Measurements from ENCODE around the gene HAGHL.

DNA sequence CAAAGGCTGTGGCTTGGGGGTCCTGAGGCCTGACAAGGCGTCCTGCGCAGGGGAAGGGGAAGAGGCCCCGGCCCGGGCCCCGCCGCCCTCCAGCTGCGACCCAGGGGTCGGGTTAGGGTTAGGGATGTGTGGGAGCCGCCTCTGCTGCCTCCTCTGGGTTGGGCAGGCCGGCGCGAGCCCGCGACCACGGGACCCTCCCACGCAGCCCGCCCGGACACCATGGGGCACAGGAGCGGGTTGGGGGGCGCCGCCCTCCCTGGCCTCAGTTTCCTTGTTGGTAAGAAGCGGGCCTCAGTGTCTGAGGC is 13.5 kb downstream of the HAGHL start:
- TF ChIP-seq, protein P1, sequence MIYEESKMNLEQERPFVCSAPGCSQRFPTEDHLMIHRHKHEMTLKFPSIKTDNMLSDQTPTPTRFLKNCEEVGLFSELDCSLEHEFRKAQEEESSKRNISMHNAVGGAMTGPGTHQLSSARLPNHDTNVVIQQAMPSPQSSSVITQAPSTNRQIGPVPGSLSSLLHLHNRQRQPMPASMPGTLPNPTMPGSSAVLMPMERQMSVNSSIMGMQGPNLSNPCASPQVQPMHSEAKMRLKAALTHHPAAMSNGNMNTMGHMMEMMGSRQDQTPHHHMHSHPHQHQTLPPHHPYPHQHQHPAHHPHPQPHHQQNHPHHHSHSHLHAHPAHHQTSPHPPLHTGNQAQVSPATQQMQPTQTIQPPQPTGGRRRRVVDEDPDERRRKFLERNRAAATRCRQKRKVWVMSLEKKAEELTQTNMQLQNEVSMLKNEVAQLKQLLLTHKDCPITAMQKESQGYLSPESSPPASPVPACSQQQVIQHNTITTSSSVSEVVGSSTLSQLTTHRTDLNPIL (CRISPR knock-in tag; IDR thresholded peaks at IDR 0.05; ENCODE audit: low read depth) = no peak
- TF ChIP-seq ZNF565 (CRISPR knock-in tag; conservative IDR thresholded peaks at IDR 0.05; ENCODE audit: low read depth) = no peak
- TF ChIP-seq RARB (CRISPR knock-in tag; IDR thresholded peaks at IDR 0.05) = no peak
- no peak for TF ChIP-seq ZC3H10 (CRISPR knock-in tag; IDR thresholded peaks at IDR 0.05)
- TF ChIP-seq ISL1 (CRISPR knock-in tag; IDR thresholded peaks at IDR 0.05) = no peak
- TF ChIP-seq ARNTL (CRISPR knock-in tag; IDR thresholded peaks at IDR 0.05; ENCODE audit: borderline replicate concordance, low read depth) = no peak
- TF ChIP-seq, protein P2, sequence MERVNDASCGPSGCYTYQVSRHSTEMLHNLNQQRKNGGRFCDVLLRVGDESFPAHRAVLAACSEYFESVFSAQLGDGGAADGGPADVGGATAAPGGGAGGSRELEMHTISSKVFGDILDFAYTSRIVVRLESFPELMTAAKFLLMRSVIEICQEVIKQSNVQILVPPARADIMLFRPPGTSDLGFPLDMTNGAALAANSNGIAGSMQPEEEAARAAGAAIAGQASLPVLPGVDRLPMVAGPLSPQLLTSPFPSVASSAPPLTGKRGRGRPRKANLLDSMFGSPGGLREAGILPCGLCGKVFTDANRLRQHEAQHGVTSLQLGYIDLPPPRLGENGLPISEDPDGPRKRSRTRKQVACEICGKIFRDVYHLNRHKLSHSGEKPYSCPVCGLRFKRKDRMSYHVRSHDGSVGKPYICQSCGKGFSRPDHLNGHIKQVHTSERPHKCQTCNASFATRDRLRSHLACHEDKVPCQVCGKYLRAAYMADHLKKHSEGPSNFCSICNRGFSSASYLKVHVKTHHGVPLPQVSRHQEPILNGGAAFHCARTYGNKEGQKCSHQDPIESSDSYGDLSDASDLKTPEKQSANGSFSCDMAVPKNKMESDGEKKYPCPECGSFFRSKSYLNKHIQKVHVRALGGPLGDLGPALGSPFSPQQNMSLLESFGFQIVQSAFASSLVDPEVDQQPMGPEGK (CRISPR knock-in tag; IDR thresholded peaks at IDR 0.05; ENCODE audit: borderline replicate concordance) = no peak
- TF ChIP-seq ZFP3 (CRISPR knock-in tag; IDR thresholded peaks at IDR 0.05) = no peak

Data from SK-N-SH treated with all-trans-retinoic acid at 6 μM for 48 hours (cell line).